CD4-positive, alpha-beta T cell treated with Interleukin-4 for 4 hours (primary cell): ENCODE results near the gene ACTN4.

Experiments used
- DNase-seq: peaks from one replicate; pipeline ENCODE4 v3.0.0-alpha.2; 2020

The ACTN4 gene

GRCh38 chr19:38697641-38698071, 50.2 kb downstream of the ACTN4 start:
- DNase-seq: no peak

GRCh38 chr19:38698225-38699026, 51.0 kb downstream of the ACTN4 start:
- no peak for DNase-seq

DNA sequence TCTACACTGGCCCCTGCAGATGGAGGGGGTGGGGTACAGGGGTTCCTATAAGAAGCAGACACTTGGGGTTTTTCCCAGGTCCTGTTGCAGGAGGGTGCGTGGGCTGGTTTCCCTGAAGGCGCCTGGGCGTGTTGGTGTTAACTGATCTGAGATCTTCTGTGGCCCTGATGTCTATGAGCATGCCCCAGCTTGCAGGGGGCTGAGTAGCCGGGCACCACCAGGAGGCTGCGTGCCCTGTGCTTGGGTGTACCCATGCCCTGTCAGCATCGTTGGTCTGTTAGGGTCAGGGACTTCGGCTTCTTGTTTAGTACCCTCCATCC, 51.5 kb downstream of the ACTN4 start:
- DNase-seq: no peak

DNA sequence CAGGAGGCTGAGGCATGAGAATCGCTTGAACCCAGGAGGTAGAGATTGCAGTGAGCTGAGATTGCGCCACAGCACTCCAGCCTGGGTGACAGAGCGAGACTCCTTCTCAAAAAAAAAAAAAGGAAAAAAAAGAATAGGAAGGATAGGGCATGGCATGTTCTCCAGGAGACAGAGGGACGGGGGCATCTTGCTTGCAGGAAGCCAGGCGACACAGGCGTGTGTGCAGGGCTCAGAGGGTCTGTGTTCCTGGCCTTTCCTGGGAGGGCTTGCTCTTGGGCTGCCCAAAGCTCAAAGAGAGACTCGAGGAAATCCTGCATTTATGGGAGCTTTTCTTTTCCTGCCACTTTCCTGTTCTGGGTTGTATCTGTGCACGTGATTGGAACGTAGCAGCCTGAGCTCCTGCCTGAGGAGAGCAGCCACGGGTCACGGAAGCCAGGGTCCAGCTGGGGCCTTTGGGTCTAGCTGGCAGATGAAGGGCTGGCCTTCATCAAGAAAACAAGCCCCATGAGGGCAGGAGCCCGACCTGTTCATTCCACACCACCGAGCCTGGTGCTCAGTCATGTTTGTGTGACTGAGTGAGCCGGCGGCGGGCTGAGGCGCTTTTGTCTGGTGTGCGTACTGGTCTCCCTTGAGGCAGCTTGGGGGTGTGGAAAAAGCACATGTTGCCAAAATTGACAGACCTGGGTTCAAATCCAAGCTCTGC, 52.3 kb downstream of the ACTN4 start:
- no peak for DNase-seq

- DNase-seq: no peak
Measured at GRCh38 chr19:38700350-38700901, 53.0 kb downstream of the ACTN4 start.

DNA sequence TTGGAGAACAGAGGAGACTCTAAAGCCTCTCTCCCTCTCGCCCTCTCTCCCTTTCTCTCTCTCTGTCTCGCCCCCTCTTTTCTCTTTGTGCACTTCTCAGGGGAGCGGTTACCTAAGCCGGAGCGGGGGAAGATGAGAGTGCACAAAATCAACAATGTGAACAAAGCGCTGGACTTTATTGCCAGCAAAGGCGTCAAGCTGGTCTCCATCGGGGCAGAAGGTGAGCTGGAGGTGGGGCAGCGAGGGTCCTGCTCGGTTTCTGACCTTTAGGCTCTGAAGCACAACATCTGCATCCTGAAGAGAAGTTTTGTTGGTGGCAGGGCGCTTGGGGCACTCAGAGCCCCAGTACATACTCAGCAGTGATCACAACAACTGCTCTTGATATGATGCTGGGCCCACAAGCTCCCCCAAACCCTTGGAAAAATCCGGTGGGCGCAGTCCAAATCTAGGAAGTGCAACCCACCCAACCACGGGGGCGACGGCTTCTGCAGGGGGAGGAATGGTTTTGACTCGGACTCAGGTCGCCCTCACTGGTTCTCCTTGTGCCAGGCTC, 53.5 kb downstream of the ACTN4 start:
- no peak for DNase-seq

DNA sequence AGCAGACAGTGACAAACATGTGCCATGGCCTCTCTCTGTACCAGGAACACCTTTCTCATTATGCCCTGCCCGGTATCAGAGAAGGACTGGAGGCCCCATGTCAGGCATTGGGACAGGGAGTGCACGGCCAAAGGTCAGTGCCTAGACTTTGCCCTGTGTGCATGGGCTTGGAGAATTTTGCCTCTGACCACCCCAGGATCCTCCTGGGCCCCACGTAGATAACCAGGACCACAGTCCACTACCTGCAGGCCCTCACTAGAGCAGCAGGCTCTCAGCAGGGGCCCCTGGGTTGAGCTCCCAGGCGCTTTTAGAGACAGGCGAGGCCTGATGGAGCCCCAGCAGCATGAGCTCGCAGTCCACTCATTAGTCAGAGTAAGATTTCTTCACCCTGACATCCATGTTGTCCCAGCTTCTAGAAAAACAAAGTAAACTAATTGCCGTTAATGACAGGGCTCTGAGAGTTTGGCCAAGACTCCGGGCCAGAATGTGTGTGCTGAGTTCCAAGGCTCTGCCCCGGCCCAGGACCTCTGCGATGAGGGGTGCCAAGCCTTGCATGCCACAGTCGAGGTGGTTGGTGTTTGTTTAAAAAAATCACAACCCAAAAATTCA, 54.1 kb downstream of the ACTN4 start:
- DNase-seq: no peak

DNA sequence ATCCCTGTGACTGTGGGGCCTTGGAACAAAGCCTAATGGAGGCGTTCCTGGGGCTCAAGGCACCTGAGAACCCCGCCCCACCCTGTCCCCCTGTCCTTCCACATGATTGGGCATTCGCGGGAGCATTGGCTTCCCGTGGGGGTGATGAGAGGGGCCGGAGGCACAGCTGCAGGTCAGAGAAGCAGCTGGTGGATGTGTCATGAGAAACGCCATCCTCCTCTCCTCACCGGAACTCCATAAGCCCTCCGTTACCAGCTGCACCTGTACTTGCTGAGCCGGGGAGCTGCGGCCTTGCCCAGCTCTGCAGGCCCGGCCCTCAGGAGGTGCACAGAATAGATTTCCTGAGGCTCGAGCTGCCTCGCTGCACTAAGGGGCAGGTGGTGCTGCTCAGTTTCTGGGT, 54.8 kb downstream of the ACTN4 start:
- no peak for DNase-seq

DNA sequence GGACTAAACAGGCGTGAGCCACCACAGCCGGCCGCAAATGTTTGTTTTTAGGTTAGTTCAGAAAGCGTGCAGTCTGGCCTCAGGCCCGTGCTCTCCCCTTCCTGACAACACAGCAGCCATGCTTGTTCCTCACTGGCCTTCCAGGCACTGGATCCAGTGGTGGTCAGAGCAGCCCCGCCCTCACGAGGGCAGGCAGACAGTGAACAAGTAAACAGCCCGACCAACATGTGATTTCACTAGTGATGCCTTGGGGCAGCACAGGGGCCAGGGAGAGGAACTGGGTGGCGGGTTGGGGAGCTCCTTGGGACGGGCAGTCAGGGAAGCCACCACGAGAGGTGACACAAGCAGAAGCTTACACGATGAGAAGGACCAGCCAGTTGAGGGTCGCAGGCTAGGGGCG, 56.1 kb downstream of the ACTN4 start:
- no peak for DNase-seq

GRCh38 chr19:38704488-38705026, 57.1 kb downstream of the ACTN4 start:
- no peak for DNase-seq

DNA sequence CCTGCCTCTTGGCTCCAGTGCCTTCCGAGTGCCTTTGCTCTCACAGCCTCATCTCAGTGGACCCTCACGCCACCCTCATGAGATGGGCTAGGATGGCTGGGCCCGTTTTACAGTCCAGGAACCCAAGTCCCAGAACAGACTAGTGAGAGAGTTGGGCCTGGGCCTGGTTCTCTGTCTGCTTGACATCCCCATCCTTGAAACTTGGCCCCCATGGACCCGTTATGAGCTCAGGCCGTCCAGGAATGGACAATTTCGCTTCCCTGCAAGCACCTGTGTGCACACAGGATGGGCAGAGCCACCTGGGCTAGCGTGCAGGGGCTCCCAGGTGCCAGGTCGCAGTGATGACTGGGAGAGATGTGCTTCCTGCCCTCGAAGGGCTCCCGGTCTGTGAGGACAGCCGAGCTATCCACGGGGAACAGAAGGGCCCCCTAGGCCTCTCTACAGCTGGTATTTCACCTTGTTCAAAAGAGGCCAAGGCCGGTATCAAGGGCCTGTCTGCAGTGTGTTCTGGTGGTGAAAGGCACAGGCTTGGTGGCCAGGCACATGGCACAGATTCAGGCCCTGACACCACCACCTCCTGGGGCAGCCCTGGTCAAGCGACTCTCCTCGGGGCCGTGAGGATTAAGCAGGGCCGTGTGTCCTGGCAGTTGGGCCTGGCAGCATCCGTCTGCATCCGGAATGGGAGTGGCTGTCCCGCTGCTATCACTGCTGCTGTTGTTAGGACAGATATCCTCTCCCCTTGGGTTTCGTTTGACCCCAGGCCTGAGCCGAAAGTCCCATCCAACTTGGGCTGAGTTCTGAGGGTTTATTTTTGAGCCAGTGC, 58.0 kb downstream of the ACTN4 start:
- no peak for DNase-seq

GRCh38 chr19:38706792-38707511, 59.5 kb downstream of the ACTN4 start:
- no peak for DNase-seq

- no peak for DNase-seq
Measured at GRCh38 chr19:38707512-38708114, 60.2 kb downstream of the ACTN4 start.

- no peak for DNase-seq
Measured at GRCh38 chr19:38708413-38709024, 61.1 kb downstream of the ACTN4 start.

- DNase-seq: no peak
Measured at GRCh38 chr19:38709119-38709518, 61.7 kb downstream of the ACTN4 start.

DNA sequence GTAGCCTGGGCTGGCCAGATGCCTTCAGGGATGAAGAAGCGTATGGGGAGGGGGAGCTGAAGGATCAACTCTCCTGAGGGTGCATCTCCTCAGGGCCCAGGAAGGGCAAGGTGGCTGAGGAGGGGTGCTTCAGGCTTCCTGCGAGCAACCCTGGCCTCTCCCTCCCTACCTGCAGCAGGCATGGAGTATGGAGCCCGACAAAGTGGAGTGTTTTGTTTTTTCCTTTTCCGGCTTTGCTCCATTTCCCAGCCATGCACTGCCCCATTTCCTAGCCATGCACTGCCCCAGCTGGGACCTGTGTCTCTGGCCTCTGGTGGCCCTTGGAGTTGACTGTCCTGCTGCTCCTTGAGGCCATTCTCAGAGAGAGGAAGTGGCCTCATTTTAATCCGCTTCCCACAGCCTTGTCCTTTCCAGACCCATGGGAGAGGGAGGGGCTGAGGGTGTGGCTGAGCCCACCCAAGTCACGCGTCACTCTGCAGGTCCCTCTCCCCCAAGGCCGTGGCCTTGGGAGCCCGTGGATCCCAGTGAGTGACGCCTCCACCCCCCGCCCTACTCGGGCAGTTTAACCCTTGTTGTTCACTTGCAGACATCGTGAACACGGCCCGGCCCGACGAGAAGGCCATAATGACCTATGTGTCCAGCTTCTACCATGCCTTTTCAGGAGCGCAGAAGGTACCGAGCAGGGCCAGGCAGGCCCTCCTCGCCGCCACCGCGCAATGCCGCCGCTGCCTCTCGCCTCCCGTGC, 62.4 kb downstream of the ACTN4 start:
- DNase-seq: no peak

DNA sequence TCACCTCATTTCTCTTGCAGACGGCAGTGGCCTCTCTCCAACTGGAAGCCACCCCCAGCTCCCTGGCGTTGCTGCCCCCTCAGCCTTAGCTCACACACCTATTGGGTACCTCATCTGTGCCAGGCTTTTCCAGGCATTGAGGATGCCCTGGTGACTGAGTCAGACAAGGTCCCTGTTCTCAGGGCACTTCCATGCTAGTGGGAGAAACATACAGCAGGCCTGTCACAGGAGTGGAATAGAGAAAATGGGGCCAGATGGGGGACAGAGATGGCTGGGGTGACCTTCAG, 62.9 kb downstream of the ACTN4 start:
- DNase-seq: no peak

- no peak for DNase-seq
Measured at GRCh38 chr19:38710928-38711725, 63.7 kb downstream of the ACTN4 start.

GRCh38 chr19:38711726-38712153, 64.3 kb downstream of the ACTN4 start:
- no peak for DNase-seq
